ENCODE measurements around the gene PRPH2. TPM values are rescaled to one million over a fixed set of nuclear protein-coding genes. Genes with fewer than 3 reads are reported as not detected.

Gene PRPH2
- total RNA-seq, 2 experiments from 2014 or later: 0.08 to 0.11 TPM

DNA sequence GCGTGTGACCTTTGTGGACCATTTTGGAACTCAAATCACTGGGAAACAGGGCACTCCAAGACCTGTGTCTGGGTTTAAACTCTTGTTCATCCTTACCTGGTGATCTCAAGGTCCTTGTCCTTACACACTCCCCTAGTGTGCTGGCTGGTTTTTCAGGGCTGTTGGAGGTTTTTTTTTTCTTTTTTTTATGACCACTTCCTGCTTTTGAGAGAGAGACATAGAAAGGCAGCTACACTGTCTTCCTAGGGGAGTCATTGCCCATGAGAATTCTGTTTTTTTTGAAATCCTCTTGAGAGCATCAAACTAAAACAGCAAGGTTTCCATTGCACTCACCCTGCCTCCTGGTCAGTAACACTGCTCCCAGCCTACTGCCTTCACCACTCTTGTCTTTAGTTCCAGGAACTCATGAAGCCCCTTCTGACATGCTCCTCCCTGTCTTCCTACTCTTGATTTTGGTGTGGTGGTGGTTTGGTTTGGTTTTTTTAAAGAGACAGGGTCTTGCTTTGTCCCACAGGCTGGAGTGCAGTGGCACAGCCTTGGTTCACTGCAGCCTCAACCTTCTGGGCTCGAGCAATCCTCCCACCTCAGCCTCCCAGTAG, 28.6 kb downstream of the PRPH2 start:
- Mint-ChIP-seq H3K27ac (peak overlapping the region; percentile 84), H3K36me3 (ENCODE audit: low read depth) (peaks cover 51% of the 10 kb centered on the region), H3K9me3 (no peaks in the 10 kb centered on the region), H3K4me1 (ENCODE audit: low read depth) (peaks cover 39% of the 10 kb centered on the region), H3K4me3 (peak overlapping the region; percentile 9), H3K27me3 (no peaks in the 10 kb centered on the region)
- Histone ChIP-seq H3K9me3 (ENCODE audit: control insufficient read depth in 1 of 2, insufficient read depth in 1 of 2, low read length in 2 of 2) (no peaks in the 10 kb centered on the region), H3K4me1 (ENCODE audit: insufficient read depth, low read length) (peaks cover 11% of the 10 kb centered on the region), H3K36me3 (ENCODE audit: insufficient read depth, low read length) (peaks cover 43% of the 10 kb centered on the region), H3K4me3 (ENCODE audit: low read length) (no peak overlapping the region), H3K27ac (ENCODE audit: low read depth in 1 of 2, low read length in 2 of 2) (peak overlapping the region; percentile 16 to 18), H3K27me3 (ENCODE audit: control insufficient read depth in 1 of 2, insufficient read depth in 2 of 2, low read length in 2 of 2) (no peaks in the 10 kb centered on the region)
- TF ChIP-seq, protein P1, sequence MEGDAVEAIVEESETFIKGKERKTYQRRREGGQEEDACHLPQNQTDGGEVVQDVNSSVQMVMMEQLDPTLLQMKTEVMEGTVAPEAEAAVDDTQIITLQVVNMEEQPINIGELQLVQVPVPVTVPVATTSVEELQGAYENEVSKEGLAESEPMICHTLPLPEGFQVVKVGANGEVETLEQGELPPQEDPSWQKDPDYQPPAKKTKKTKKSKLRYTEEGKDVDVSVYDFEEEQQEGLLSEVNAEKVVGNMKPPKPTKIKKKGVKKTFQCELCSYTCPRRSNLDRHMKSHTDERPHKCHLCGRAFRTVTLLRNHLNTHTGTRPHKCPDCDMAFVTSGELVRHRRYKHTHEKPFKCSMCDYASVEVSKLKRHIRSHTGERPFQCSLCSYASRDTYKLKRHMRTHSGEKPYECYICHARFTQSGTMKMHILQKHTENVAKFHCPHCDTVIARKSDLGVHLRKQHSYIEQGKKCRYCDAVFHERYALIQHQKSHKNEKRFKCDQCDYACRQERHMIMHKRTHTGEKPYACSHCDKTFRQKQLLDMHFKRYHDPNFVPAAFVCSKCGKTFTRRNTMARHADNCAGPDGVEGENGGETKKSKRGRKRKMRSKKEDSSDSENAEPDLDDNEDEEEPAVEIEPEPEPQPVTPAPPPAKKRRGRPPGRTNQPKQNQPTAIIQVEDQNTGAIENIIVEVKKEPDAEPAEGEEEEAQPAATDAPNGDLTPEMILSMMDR (IDR thresholded peaks at IDR 0.05): no peak
- ATAC-seq (ENCODE audit: poor library complexity): peak; percentile 87
- peak in 2 of 14 experiments; percentile 15 to 30 for DNase-seq
- intact Hi-C loops (cut with DNase I, micrococcal nuclease): loop anchor here in 1 of 2 experiments (2.0 kb wide), 1 partner anchor 33 kb away; no protein-coding TSS in a partner anchor
- CTCF ChIA-PET: interaction anchor here (0.6 to 1.0 kb wide), 2 partner anchors 32 to 159 kb away, joined by 3 read pairs; no protein-coding TSS in a partner anchor
- POLR2A ChIA-PET: interaction anchor here (0.9 to 2.8 kb wide), 7 partner anchors 10 to 186 kb away, joined by 3 to 23 read pairs (median 7); partner anchors contain the start of genes BICRAL, RPL7L1 and TBCC

DNA sequence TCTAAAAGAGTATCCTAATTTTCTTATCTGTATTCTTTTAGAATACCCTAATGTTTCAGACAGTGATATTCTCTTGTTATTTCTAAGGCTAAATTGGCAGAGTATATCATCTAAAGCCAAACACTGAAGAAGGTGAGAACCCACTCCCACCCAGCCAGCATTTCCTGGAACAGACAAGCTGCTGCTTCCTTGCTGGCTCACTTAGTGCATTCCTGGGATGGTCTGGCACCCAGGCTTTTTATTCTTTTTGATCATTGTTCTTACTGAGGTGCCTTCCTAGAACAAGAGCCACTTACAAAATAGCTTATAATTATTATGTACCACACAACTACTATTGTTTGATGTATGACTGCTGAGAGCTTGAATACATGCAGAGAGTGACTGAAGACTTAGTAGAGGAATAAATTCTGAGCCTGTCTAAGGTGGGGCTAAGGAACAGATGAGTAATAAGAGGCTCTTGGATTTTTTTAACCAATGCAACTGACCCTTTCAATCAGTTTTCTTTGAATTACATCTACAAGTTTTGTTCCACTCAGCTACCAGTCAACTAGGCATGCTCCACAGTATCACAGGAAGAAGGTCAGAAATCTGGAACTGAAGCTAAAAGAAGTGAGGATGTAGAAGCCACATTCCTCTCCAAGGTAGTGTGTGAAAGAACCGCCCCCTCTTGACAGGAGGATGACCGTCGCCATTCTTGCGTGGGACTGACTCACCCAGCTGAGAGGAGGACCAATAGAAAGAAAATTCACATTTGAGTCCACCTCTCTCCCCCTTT, 30.1 kb downstream of the PRPH2 start:
- peak overlapping the region; percentile 84 for H3K27ac Mint-ChIP-seq
- Histone ChIP-seq H3K27me3 (ENCODE audit: control insufficient read depth in 1 of 2, insufficient read depth in 2 of 2, low read length in 2 of 2) (no peaks in the 10 kb centered on the region), H3K36me3 (ENCODE audit: insufficient read depth, low read length) (peaks cover 54% of the 10 kb centered on the region), H3K4me3 (ENCODE audit: low read length) (no peak overlapping the region), H3K9me3 (ENCODE audit: control insufficient read depth in 1 of 2, insufficient read depth in 1 of 2, low read length in 2 of 2) (no peaks in the 10 kb centered on the region), H3K27ac (ENCODE audit: low read depth in 1 of 2, low read length in 2 of 2) (peak overlapping the region in 1 of 2 donors; percentile 5), H3K4me1 (ENCODE audit: insufficient read depth, low read length) (peaks cover 11% of the 10 kb centered on the region)
- ChIA-PET POLR2A (interaction anchor here (0.7 to 2.8 kb wide), 8 partner anchors 9 to 187 kb away, joined by 3 to 23 read pairs (median 6); partner anchors contain the start of genes BICRAL, RPL7L1 and TBCC), CTCF (interaction anchor here (1.0 kb wide), 1 partner anchor 31 kb away, joined by 3 read pairs; no protein-coding TSS in a partner anchor)
- intact Hi-C loops (cut with DNase I, micrococcal nuclease): loop anchor here in 1 of 2 experiments (2.0 kb wide), 1 partner anchor 34 kb away; no protein-coding TSS in a partner anchor
- TF ChIP-seq, protein P1 (IDR thresholded peaks at IDR 0.05): no peak
- no peak for DNase-seq
- peaks cover 39% of the 10 kb centered on the region for H3K4me1 Mint-ChIP-seq (ENCODE audit: low read depth)
- ATAC-seq (ENCODE audit: poor library complexity): no peak
- no peak overlapping the region for H3K4me3 Mint-ChIP-seq
- peaks cover 66% of the 10 kb centered on the region for H3K36me3 Mint-ChIP-seq (ENCODE audit: low read depth)
- no peaks in the 10 kb centered on the region for H3K9me3 Mint-ChIP-seq
- no peaks in the 10 kb centered on the region for H3K27me3 Mint-ChIP-seq

DNA sequence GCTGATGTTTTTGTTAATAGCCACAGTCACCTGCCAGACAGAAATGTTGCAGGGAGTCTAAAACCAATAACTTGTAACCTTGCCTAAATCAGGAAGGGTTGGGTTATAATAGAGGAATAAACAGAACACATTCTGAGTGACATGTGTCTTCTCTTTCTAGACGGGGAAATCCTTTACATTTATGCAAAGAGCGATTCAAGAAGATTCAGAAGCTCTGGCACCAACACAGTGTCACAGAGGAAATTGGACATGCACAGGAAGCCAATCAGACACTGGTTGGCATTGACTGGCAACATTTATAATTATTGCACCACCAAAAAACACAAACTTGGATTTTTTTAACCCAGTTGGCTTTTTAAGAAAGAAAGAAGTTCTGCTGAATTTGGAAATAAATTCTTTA, 31.5 kb downstream of the PRPH2 start:
- peak; percentile 28 for ATAC-seq (ENCODE audit: poor library complexity)

More for the DNA sequence above, 31.5 kb downstream of the PRPH2 start:
- Mint-ChIP-seq H3K36me3 (ENCODE audit: low read depth) (peaks cover 75% of the 10 kb centered on the region), H3K27ac (peak overlapping the region; percentile 81), H3K9me3 (no peaks in the 10 kb centered on the region), H3K27me3 (no peaks in the 10 kb centered on the region), H3K4me1 (ENCODE audit: low read depth) (peaks cover 39% of the 10 kb centered on the region), H3K4me3 (no peak overlapping the region)
- Histone ChIP-seq H3K36me3 (ENCODE audit: insufficient read depth, low read length) (peaks cover 56% of the 10 kb centered on the region), H3K4me1 (ENCODE audit: insufficient read depth, low read length) (peaks cover 11% of the 10 kb centered on the region), H3K9me3 (ENCODE audit: control insufficient read depth in 1 of 2, insufficient read depth in 1 of 2, low read length in 2 of 2) (no peaks in the 10 kb centered on the region), H3K27me3 (ENCODE audit: control insufficient read depth in 1 of 2, insufficient read depth in 2 of 2, low read length in 2 of 2) (no peaks in the 10 kb centered on the region), H3K4me3 (ENCODE audit: low read length) (no peak overlapping the region), H3K27ac (ENCODE audit: low read depth in 1 of 2, low read length in 2 of 2) (no peak overlapping the region)
- ChIA-PET POLR2A (interaction anchor here (1.2 kb wide), 1 partner anchor 80 kb away, joined by 3 read pairs; no protein-coding TSS in a partner anchor), CTCF (no interaction called here)
- intact Hi-C loops (cut with DNase I, micrococcal nuclease): no loop called here
- no peak for DNase-seq
- TF ChIP-seq, protein P1 (IDR thresholded peaks at IDR 0.05): no peak

All from CD4-positive, alpha-beta T cell (primary cell).